T-helper 9 cell (primary cell): ENCODE results near the gene STX18.

Source experiments
- DNase-seq: peaks from one replicate; pipeline ENCODE4 v3.0.0-alpha.2; 2020

STX18 gene

DNA sequence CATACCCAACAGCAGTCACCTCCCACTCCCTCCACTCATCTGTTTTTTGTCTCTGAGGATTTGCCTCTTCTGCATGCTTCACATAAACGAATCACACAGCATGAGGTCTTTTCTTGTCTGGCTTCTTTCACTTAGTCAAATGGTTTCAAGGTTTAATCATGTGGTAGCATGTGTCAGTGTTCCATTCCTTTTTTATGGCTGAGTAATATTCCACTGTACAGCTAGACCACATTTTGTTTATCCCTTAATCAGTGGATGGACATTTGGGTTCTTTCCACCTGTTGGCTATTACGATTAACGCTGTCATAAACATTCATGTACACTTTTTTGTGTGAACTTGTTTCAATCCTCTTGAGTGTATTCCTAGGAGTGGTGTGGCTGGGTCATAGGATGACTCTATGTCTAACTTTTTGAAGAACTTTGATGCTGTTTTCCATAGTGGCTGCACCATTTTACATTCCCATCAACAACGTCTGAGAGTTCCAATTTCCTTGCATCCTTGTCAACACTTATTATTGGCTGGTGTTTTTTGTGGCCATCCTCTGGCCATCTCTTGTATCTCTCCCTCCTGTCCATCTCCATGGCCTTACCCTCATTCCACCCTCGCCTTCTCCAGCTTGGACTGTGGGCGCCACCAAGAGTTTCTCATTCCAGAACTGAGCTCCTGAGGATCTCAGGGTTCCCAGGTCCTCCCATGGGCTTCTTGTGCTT is 167.3 kb downstream of the STX18 start:
- DNase-seq = no peak
